Mucosa of descending colon (tissue), 3 donors: ENCODE results near the gene RPL29. TPM values are rescaled to one million over a fixed set of nuclear protein-coding genes. Genes with fewer than 3 reads are reported as not detected.
A peak's percentile ranks its signal among the peaks of the same experiment; 100 is the strongest.

Experiments
- ATAC-seq: fragments of 200-7000 bp; cut with Tn5 transposase; one replicate; pipeline ENCODE4 v1.9.1; 2020; ENCODE audit warnings: mild to moderate bottlenecking, moderate library complexity
- DNase-seq, 3 donors: peaks; one replicate each; pipeline ENCODE4 v3.0.0-alpha.2; 2020
- H3K36me3 ChIP-seq: fragments of 200-600 bp; one replicate; pipeline ENCODE4 v1.8.0; 2021; ENCODE audit warnings: low read depth, mild to moderate bottlenecking
- H3K4me1 ChIP-seq: fragments of 200-600 bp; one replicate; pipeline ENCODE4 v1.8.0; 2021; ENCODE audit warnings: low read depth, mild to moderate bottlenecking
- H3K4me3 ChIP-seq: fragments of 200-600 bp; one replicate; pipeline ENCODE4 v1.8.0; 2021; ENCODE audit warnings: mild to moderate bottlenecking
- H3K9me3 ChIP-seq: fragments of 200-600 bp; one replicate; pipeline ENCODE4 v1.8.0; 2021; ENCODE audit warnings: mild to moderate bottlenecking
- intact Hi-C, 2 donors: fragments of 100-400 bp; cut with DNase I in 1 of 2; cut with micrococcal nuclease in 1 of 2; formaldehyde crosslinking; loops; one replicate each; pipeline versions ENCODE4 v1.11.0 to v1.11.1; 2022; cut with DNase I, micrococcal nuclease
- total RNA-seq, 3 donors: library from RNA; stranded (reverse); fragmentation: NEBNext Ultra II Directional in 2 of 3; extraction: Animal tissue kit (Norgen Biotek cat#: 25700) in 2 of 3; gene quantifications; one replicate each; pipeline versions ENCODE4 v1.2.1 to v1.2.4, GENCODE V29; 2021 to 2023
- TF ChIP-seq, protein P1 (sequence below): fragments of 200-600 bp; IDR thresholded peaks from one replicate; pipeline ENCODE4 v1.8.0; 2022; ENCODE audit warnings: antibody characterized with exemption, mild to moderate bottlenecking
- donor health status: DM: no; HTN: no; CAD: no; lungs with moderate emphysema.
- donor health status: DM: no; HTN: no; CAD: no.
- donor health status: DM: no; HTN: yes; CAD: no.

The RPL29 gene
- total RNA-seq, 3 donors from 2014 or later, result 782 to 973 (median 946) TPM

DNA sequence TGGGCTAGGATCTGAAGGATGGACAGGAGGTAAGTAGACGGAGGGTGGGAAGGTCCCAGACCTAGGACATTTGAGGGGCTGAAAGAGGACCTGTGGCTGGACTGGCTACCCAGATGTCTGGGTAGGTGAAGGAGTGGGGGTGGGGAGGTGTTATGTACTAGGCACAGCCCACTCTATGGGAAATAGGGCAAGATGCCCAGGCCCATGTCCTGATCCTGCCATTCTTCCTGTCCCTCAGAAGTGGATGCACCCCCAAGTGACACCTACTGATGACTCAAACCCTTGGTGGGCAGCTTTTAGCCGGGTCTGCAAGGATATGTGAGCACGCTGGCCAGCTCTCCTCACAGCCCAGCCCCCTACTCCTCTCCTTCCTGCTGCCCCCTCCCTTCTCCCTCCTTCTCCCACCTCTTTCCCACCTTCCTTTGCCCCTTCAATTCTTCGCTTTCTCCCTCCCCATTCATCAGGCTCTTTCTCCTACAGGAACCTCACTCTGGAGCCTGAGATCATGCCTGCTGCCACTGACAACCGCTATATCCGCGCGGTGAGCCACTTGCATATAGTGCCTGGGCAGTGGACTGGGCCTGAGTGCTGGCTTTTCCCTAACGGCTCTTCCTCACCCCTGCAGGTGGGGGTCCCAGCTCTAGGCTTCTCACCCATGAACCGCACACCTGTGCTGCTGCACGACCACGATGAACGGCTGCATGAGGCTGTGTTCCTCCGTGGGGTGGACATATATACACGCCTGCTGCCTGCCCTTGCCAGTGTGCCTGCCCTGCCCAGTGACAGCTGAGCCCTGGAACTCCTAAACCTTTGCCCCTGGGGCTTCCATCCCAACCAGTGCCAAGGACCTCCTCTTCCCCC, 7.2 kb downstream of the RPL29 start:
- intact Hi-C loops, result no loop called here
- Histone ChIP-seq H3K36me3 (no peaks in the 10 kb centered on the region), H3K4me3 (no peak overlapping the region), H3K9me3 (no peaks in the 10 kb centered on the region), H3K4me1 (peaks cover 18% of the 10 kb centered on the region)
- TF ChIP-seq, protein P1, sequence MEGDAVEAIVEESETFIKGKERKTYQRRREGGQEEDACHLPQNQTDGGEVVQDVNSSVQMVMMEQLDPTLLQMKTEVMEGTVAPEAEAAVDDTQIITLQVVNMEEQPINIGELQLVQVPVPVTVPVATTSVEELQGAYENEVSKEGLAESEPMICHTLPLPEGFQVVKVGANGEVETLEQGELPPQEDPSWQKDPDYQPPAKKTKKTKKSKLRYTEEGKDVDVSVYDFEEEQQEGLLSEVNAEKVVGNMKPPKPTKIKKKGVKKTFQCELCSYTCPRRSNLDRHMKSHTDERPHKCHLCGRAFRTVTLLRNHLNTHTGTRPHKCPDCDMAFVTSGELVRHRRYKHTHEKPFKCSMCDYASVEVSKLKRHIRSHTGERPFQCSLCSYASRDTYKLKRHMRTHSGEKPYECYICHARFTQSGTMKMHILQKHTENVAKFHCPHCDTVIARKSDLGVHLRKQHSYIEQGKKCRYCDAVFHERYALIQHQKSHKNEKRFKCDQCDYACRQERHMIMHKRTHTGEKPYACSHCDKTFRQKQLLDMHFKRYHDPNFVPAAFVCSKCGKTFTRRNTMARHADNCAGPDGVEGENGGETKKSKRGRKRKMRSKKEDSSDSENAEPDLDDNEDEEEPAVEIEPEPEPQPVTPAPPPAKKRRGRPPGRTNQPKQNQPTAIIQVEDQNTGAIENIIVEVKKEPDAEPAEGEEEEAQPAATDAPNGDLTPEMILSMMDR, result no peak
- peak in 1 of 3 donors; percentile 30 for DNase-seq
- ATAC-seq, result no peak

DNA sequence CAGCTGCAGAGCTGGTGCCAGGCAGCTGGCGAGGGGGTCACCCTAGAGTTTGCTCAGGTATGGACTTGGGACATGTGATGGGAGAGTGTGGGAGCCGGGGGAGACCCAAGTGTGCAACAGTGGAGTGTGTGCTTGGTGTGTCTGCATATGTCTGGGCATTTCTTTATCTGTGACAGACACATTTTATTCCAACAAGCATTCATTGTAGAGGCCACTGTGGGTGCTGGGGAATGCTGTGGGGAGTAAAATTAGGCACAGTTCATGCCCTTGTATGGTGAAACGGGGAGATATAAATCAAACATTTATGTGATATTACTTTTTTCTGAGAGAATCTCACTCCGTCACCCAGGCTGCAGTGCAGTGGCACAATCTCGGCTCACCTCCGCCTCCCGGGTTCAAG, 8.1 kb downstream of the RPL29 start:
- intact Hi-C loops, result no loop called here
- TF ChIP-seq, protein P1, result no peak
- Histone ChIP-seq H3K4me3 (no peak overlapping the region), H3K9me3 (no peaks in the 10 kb centered on the region), H3K4me1 (peaks cover 22% of the 10 kb centered on the region), H3K36me3 (no peaks in the 10 kb centered on the region)
- ATAC-seq (no peak), DNase-seq (no peak)

DNA sequence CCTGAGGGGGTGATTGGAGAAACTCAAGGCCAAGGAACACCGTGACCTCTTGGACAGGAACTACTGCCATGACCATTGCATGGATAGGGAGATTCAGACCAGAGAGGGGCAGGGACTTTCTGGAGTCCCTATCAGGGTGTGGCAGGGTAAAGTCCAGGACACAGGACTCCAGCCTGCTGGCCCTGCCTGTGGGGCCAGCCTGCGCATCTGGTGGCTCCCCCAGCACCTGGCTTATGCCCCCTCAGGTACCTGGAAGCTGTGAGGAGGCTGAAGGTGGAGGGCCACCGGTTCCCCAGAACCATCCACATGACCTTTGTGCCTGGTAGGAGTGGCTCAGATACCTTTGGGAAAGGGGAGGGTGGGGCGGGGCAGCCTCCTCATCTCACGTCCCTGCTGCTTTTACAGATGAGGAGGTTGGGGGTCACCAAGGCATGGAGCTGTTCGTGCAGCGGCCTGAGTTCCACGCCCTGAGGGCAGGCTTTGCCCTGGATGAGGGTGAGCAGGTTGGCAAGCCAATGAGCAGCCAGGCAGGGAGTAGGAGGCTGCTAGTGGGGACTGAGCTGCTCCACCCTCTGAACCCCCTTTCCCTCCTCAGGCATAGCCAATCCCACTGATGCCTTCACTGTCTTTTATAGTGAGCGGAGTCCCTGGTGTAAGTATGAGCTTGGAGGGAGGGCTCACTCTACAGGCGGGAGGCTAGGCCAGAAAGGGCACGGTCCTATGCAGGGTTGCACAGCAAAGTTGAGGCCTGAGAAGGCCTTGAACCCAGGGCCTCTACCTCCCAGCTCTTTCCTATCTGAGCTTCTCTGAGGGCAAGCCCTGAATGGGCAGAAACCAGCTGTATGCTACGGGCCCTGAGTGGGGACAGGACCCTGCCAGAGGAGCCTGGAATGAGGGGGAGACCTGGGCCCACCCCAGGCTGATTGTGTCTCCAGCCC, 9.4 kb downstream of the RPL29 start:
- Histone ChIP-seq H3K4me3 (no peak overlapping the region), H3K4me1 (peaks cover 35% of the 10 kb centered on the region), H3K9me3 (no peaks in the 10 kb centered on the region), H3K36me3 (no peaks in the 10 kb centered on the region)
- peak in 2 of 3 donors; percentile 66 to 71 for DNase-seq
- TF ChIP-seq, protein P1, result no peak
- intact Hi-C loops, result no loop called here
- peak; percentile 42 for ATAC-seq

DNA sequence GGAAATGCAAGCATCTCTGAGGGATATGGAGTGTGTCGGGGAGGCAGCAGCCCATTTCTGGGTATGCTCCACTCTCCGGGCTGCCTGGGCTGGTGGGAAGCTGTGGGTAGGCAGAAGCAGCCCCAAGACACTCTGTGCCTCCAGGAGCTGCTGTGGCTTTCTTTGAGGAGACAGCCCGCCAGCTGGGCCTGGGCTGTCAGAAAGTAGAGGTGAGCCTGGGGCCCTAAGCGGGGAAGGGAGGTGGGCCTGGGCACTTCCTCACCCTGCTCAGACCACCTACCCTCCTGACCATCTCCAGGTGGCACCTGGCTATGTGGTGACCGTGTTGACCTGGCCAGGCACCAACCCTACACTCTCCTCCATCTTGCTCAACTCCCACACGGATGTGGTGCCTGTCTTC, 10.6 kb downstream of the RPL29 start:
- no peaks in the 10 kb centered on the region for H3K36me3 ChIP-seq

DNA sequence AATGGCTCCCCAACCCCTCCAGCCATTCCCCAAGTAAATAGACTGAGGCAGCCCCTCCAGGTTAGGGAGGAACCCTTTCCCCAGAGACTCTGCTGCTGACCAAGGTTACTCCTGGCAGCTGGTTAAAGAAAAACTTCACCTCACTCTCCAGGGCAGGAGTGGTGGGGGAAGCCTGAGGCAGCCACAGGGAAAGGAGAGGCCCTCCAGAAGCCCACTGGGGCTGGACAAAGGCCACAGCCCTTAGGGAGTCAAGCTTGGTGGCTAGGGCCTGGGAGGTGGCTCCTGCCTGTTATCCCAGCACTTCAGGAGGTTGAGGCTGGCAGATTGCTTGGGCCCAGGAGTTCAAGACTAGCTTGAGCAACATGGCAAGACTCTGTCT, 11.4 kb downstream of the RPL29 start:
- TF ChIP-seq, protein P1, result no peak
- no peak for DNase-seq
- Histone ChIP-seq H3K4me3 (no peak overlapping the region), H3K4me1 (peaks cover 39% of the 10 kb centered on the region), H3K9me3 (no peaks in the 10 kb centered on the region), H3K36me3 (no peaks in the 10 kb centered on the region)
- intact Hi-C loops, result no loop called here
- ATAC-seq, result no peak

More for the DNA sequence above, 10.6 kb downstream of the RPL29 start:
- DNase-seq, result no peak
- intact Hi-C loops, result no loop called here
- Histone ChIP-seq H3K4me1 (peaks cover 39% of the 10 kb centered on the region), H3K4me3 (no peak overlapping the region), H3K9me3 (no peaks in the 10 kb centered on the region)
- TF ChIP-seq, protein P1, result no peak
- no peak for ATAC-seq
